Neural cell (in vitro differentiated cells): ENCODE data around the gene SLC6A16.

Experiments
- CTCF ChIP-seq: fragments of 450-650 bp; IDR thresholded peaks from 2 replicates; pipeline ENCODE4 v1.5.1; 2014; ENCODE audit warnings: antibody characterized with exemption, mild to moderate bottlenecking, moderate library complexity; ENCODE audit not compliant: poor library complexity, severe bottlenecking
- EZH2 ChIP-seq: fragments of 200-600, 300-800 bp; shearing (Covaris generic), sonication (generic); IDR thresholded peaks from 2 replicates; pipeline ENCODE4 v1.6.1; 2014; ENCODE audit warnings: antibody characterized with exemption, low read length, borderline replicate concordance, mild to moderate bottlenecking; ENCODE audit not compliant: insufficient read depth, poor library complexity, severe bottlenecking
- MXI1 ChIP-seq: fragments of 450-650 bp; conservative IDR thresholded peaks from 2 replicates; pipeline ENCODE4 v1.6.1; 2014; ENCODE audit warnings: antibody characterized with exemption, mild to moderate bottlenecking; ENCODE audit not compliant: poor library complexity, severe bottlenecking
- POLR2AphosphoS5 ChIP-seq: IDR thresholded peaks from 2 replicates; pipeline ENCODE4 v1.6.1; 2012
- TAF1 ChIP-seq: IDR thresholded peaks from 2 replicates; pipeline ENCODE4 v1.6.1; 2012; ENCODE audit warnings: low read depth

- TF ChIP-seq CTCF (no peak), EZH2 (no peak), POLR2AphosphoS5 (no peak), TAF1 (no peak), MXI1 (no peak)
These were observed 1.2 kb upstream of the SLC6A16 start for GRCh38 chr19:49326165-49326704.
